ENCODE data around the gene PCYT1A.
"Not testable (repeated sequence)": the region's sequence is repeated elsewhere in the genome, so short reads cannot be mapped to it uniquely, and the experiment has no call there.

Gene PCYT1A

GRCh38 chr3:196192524-196193051 lies 94.9 kb downstream of the PCYT1A start:
- no peak for DNase-seq (ENCODE audit: low read depth)

DNA sequence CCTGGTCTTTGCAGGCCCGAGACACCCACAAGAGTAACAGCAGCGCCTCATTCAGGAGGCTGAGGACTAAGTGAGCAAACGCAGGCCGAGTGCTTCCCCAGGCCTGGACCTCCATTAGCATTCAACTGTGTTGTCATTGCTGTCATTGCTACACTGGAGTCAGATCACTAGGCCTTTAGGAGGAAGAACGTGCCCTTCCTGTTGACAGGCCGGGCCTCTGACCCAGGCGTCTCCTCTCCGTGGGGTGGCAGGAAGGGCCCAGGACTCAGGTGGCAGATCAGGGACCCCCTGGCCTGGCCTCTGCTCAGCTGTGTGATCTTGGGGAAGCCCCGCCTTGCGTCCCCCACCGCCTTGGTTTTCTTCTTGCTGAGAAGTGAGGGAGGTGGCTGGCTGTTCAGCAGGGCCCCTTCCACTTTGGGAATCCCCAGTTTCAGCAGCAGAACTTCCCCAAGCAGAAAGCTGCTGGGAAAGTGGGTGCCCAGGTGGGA lies 95.4 kb downstream of the PCYT1A start:
- DNase-seq (ENCODE audit: low read depth): no peak

DNA sequence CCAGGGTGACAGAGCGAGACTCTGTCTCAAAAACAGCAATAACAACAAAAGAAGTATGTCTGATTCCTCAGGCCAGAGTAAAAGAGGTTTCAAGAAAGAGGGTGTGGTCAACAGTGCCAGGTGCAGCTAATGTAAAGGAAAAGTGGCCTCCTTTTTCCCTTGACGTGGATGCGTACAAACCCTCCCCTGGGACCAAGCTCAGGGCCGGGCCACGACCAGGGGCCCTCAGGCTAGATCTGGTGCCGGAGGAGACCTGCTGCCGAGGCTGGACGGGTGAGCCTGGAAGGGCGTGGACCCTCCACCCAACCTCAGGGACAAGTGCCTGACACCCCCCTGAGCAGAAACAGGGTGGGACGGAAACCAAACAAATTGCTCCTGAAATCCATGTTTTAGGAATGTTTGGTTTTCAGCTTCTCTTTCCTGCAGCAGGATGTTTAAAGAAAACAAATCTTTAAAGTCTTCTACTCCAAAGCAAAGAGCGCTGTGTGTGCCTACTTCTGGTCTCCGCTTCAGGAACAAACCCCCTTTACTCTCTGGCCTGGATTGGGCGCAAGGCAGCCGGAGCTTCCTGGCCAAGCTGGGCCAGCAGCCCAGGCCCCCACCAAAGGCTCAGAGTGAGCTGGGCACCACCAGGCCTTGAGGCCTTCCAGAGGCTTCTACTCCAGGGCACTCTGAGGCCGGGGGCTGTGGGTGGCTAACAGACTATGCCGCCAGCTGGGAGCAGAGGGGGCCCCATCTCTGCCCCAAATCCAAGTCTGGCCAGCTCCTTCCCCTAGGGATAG lies 97.8 kb downstream of the PCYT1A start:
- no peak for DNase-seq (ENCODE audit: low read depth)

- DNase-seq (ENCODE audit: low read depth): no peak
Measured at GRCh38 chr3:196186651-196187573, 100.6 kb downstream of the PCYT1A start.

GRCh38 chr3:196184881-196185280 lies 102.6 kb downstream of the PCYT1A start:
- no peak for DNase-seq (ENCODE audit: low read depth)

DNA sequence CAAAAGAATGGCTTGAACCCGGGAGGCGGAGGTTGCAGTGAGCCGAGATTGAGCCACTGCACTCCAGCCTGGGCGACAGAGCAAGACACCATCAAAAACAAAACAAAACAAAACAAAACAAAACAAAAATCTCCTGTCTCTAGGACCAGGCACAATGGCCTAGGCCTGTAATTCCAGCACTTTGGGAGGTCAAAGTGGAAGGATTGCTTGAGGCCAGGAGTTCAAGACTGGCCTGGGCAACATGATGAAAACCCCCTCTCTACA lies 103.4 kb downstream of the PCYT1A start:
- not testable (repeated sequence) for DNase-seq (ENCODE audit: low read depth)

GRCh38 chr3:196181127-196181546 lies 106.4 kb downstream of the PCYT1A start:
- no peak for DNase-seq (ENCODE audit: low read depth)

GRCh38 chr3:196180346-196180745 lies 107.2 kb downstream of the PCYT1A start:
- no peak for DNase-seq (ENCODE audit: low read depth)

Data from activated T-cell treated with anti-CD3 and anti-CD28 coated beads for 48 hours (primary cell).